Activated CD4-positive, alpha-beta T cell treated with anti-CD3 and anti-CD28 coated beads for 36 hours (primary cell): ENCODE results near the gene MYD88. TPM values are rescaled to one million over a fixed set of nuclear protein-coding genes. Genes with fewer than 3 reads are reported as not detected.
A peak's percentile ranks its signal among the peaks of the same experiment; 100 is the strongest.

Source experiments
- ATAC-seq: fragments of 200-7000 bp; cut with Tn5 transposase; one replicate; pipeline ENCODE4 v1.10.0; 2021; ENCODE audit warnings: mild to moderate bottlenecking, moderate library complexity
- CTCF ChIA-PET: fragments of 350-600 bp; sonication (Branson Sonifier 250); formaldehyde crosslinking; loops from one replicate; lab custom pipeline; 2021; ENCODE audit warnings: antibody characterized with exemption; lab: Charles Lee
- POLR2A ChIA-PET: fragments of 350-600 bp; sonication (Branson Sonifier 250); formaldehyde crosslinking; loops from one replicate; lab custom pipeline; 2021; ENCODE audit warnings: antibody characterized with exemption, inconsistent platforms; lab: Charles Lee
- DNase-seq: peaks from one replicate; pipeline ENCODE4 v3.0.0-alpha.2; 2020
- H3K27ac Mint-ChIP-seq: one replicate; pipeline ENCODE4 v1.8.0; 2021; ENCODE audit warnings: mixed read lengths
- H3K27me3 Mint-ChIP-seq: one replicate; pipeline ENCODE4 v1.8.0; 2021; ENCODE audit warnings: mixed read lengths
- H3K36me3 Mint-ChIP-seq: one replicate; pipeline ENCODE4 v1.8.0; 2021; ENCODE audit warnings: low read depth, mixed read lengths
- H3K4me1 Mint-ChIP-seq: one replicate; pipeline ENCODE4 v1.8.0; 2021; ENCODE audit warnings: mixed read lengths
- H3K4me3 Mint-ChIP-seq: one replicate; pipeline ENCODE4 v1.8.0; 2021; ENCODE audit warnings: mild to moderate bottlenecking, moderate library complexity, mixed read lengths
- H3K9me3 Mint-ChIP-seq: one replicate; pipeline ENCODE4 v1.8.0; 2021; ENCODE audit warnings: low read depth, mixed read lengths
- intact Hi-C, 2 experiments: fragments of 100-400 bp; cut with DNase I in 1 of 2; cut with micrococcal nuclease in 1 of 2; formaldehyde crosslinking; loops; one replicate each; pipeline versions ENCODE4 v1.14.2 to v1.15.1; 2022 to 2024; cut with DNase I, micrococcal nuclease
- total RNA-seq, 2 experiments: library from RNA; stranded (reverse); gene quantifications; one replicate each; pipeline ENCODE4 v1.2.3, GENCODE V29; 2021

The MYD88 gene
- total RNA-seq, 2 experiments from 2014 or later, result 32.8 to 33.1 TPM

DNA sequence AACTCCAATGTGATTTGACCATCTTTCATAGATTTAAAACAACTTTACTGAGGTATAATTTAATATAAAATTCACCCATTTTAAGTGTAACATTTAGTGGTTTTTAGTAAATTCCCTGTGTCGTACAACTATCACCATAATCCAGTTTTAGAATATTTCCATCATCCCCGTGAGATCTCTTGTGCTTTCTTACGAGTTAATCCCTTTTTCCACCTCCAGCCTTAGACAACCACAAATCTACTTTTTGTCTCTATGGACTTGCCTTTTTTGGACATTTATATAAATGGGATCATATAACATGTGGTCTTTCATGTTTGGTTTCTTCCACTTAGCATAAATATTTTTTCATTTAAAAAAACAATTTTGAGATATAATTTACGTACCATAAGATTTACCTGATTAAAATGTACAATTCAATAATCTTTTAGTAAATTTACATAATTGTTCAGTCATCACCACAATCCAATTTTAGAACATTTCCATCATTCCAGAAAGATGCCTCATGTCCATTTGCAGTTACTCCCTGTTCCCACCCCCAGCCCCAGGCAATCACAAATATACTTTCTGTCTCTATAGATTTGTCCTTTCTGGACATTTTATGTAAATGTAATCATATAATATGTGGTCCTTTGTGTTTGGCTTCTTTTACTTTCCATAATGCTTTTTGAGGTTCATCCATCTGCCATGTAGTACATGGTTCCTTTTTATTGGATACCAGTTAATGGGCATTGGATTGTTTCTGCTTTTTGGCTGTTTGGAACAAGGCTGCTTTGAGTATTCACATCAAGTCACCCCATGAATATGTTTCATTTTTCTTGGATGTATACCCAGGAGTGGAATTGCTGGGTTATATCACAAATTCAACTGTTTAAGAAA is 29.9 kb downstream of the MYD88 start:
- Mint-ChIP-seq H3K4me1 (peaks cover 71% of the 10 kb centered on the region), H3K36me3 (peaks cover 16% of the 10 kb centered on the region), H3K27me3 (no peaks in the 10 kb centered on the region), H3K9me3 (no peaks in the 10 kb centered on the region), H3K27ac (no peak overlapping the region), H3K4me3 (peak overlapping the region; percentile 14)
- intact Hi-C loops, result loop anchor here (2.0 to 10.0 kb wide), 5 partner anchors 36 to 1096 kb away; partner anchors contain the start of genes DLEC1 (in 1 of the 2), EXOG (in 1 of the 2), SCN11A (in 1 of the 2) and WDR48 (in 1 of the 2)
- no peak for DNase-seq
- CTCF ChIA-PET, result no interaction called here
- no peak for ATAC-seq
- POLR2A ChIA-PET, result no interaction called here

DNA sequence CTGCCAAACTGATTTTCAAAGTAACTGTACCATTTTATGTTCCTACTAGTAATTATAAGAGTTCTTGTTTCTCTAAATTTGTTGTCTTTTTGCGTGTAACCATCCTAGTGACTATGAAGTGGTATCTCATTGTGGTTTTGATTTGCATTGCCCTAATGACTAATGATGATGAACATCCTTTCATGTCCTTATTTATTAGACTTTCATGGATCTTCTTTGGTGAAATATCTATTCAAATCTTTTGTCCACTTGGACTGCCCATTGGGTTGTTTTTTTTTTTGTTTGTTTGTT is 30.5 kb downstream of the MYD88 start:
- H3K9me3 Mint-ChIP-seq, result no peaks in the 10 kb centered on the region
- H3K4me1 Mint-ChIP-seq, result peaks cover 76% of the 10 kb centered on the region
- POLR2A ChIA-PET, result no interaction called here
- CTCF ChIA-PET, result no interaction called here
- H3K27me3 Mint-ChIP-seq, result no peaks in the 10 kb centered on the region
- no peak for ATAC-seq
- peaks cover 16% of the 10 kb centered on the region for H3K36me3 Mint-ChIP-seq
- intact Hi-C loops, result loop anchor here (2.0 to 10.0 kb wide), 5 partner anchors 36 to 1096 kb away; partner anchors contain the start of genes DLEC1 (in 1 of the 2), EXOG (in 1 of the 2), SCN11A (in 1 of the 2) and WDR48 (in 1 of the 2)
- H3K27ac Mint-ChIP-seq, result no peak overlapping the region
- no peak for DNase-seq
- peak overlapping the region; percentile 14 for H3K4me3 Mint-ChIP-seq

GRCh38 chr3:38170722-38171121 is 32.3 kb downstream of the MYD88 start:
- Mint-ChIP-seq H3K9me3 (no peaks in the 10 kb centered on the region), H3K27ac (no peak overlapping the region), H3K4me1 (peaks cover 84% of the 10 kb centered on the region), H3K4me3 (no peak overlapping the region), H3K27me3 (no peaks in the 10 kb centered on the region), H3K36me3 (peaks cover 16% of the 10 kb centered on the region)
- POLR2A ChIA-PET, result interaction anchor here (0.6 kb wide), 2 partner anchors 24 to 163 kb away, joined by 3 read pairs; no protein-coding TSS in a partner anchor
- intact Hi-C loops, result no loop called here
- CTCF ChIA-PET, result interaction anchor here (1.4 kb wide), 1 partner anchor 22 kb away, joined by 4 read pairs; no protein-coding TSS in a partner anchor
- DNase-seq (no peak), ATAC-seq (no peak)

GRCh38 chr3:38171622-38172021 is 33.2 kb downstream of the MYD88 start:
- no peaks in the 10 kb centered on the region for H3K9me3 Mint-ChIP-seq
- POLR2A ChIA-PET, result interaction anchor here (0.6 kb wide), 1 partner anchor 25 kb away, joined by 3 read pairs; no protein-coding TSS in a partner anchor
- DNase-seq (no peak), ATAC-seq (peak; percentile 10)
- no peak overlapping the region for H3K4me3 Mint-ChIP-seq
- H3K4me1 Mint-ChIP-seq, result peaks cover 82% of the 10 kb centered on the region
- intact Hi-C loops, result no loop called here
- H3K36me3 Mint-ChIP-seq, result peaks cover 12% of the 10 kb centered on the region
- CTCF ChIA-PET, result interaction anchor here (0.9 to 2.6 kb wide), 3 partner anchors 8 to 26 kb away, joined by 4 to 6 read pairs (median 4); no protein-coding TSS in a partner anchor
- no peak overlapping the region for H3K27ac Mint-ChIP-seq
- H3K27me3 Mint-ChIP-seq, result no peaks in the 10 kb centered on the region

DNA sequence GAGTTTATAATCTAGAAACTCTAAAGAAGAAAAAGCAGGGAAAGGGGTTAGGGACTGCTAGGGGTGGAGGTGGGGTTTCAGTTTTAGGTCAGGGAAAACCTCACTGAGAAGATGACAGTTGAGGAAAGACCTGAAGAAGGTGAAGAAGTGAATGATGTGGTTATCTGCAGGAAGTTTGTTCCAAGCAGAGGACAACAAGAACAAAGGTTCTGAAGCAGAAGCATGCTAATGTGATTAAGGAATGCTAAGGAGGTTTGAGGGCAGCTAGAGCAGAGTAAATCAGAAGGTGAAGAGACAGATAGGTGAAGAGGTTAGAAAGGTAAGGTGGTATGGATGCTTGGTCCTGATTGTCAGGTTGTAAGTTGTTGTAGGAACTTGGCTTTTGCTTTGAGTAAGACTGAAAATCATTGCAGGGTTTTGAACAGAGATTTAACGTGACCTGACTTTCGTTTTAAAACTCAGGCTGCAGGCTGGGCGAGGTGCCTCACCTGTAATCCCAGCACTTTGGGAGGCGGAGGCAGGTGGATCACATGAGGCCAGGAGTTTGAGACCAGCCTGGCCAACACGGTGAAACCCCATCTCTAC is 35.5 kb downstream of the MYD88 start:
- no peaks in the 10 kb centered on the region for H3K27me3 Mint-ChIP-seq
- H3K9me3 Mint-ChIP-seq, result no peaks in the 10 kb centered on the region
- peak; percentile 43 for ATAC-seq
- ChIA-PET CTCF (interaction anchor here (2.6 kb wide), 1 partner anchor 10 kb away, joined by 6 read pairs; no protein-coding TSS in a partner anchor), POLR2A (no interaction called here)
- peaks cover 8% of the 10 kb centered on the region for H3K36me3 Mint-ChIP-seq
- intact Hi-C loops, result no loop called here
- no peak overlapping the region for H3K4me3 Mint-ChIP-seq
- no peak overlapping the region for H3K27ac Mint-ChIP-seq
- peaks cover 63% of the 10 kb centered on the region for H3K4me1 Mint-ChIP-seq
- no peak for DNase-seq

DNA sequence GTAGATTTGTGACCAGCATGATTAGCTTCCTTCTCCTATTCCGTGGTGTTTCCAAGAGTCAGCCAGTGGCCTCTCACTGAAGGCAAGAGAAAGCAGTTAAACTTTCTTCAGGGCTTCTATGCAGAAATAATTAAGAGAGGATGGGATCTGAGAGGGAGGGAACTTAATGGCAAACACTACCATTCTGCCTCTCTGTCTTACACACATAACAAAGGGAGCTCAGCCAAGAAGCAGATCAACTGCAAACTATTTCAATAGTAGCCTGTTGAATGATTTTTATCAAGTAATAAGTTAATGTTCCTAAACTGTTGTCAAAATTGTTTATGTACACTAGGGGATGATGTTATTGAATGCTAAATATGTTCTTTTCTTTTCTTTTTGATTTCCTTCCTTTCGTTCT is 38.7 kb downstream of the MYD88 start:
- intact Hi-C loops, result no loop called here
- POLR2A ChIA-PET, result no interaction called here

DNA sequence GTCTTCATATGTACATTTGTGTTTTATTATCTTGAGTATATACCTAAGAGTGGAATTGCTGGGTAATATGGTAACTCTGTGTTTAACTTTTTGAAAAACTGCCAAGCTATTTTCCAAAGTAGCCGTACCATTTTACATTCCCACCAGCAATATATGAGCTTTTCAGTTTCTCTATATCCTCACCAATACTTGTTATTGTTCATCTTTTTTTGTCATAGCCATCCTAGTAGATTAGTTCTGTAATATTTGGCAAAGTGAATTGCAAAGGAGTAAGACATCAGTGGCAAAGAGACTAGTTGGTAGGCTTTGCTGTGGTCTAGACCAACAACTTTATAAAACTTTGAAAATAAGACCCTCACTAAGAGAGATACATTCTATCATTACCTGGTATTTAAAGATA is 48.3 kb downstream of the MYD88 start:
- Mint-ChIP-seq H3K4me3 (no peak overlapping the region), H3K36me3 (peaks cover 38% of the 10 kb centered on the region), H3K9me3 (peaks cover 2% of the 10 kb centered on the region), H3K27me3 (no peaks in the 10 kb centered on the region), H3K27ac (no peak overlapping the region), H3K4me1 (peaks cover 4% of the 10 kb centered on the region)
- DNase-seq (no peak), ATAC-seq (no peak)
- ChIA-PET CTCF (interaction anchor here (1.6 to 2.3 kb wide), 2 partner anchors 10 to 22 kb away, joined by 4 to 7 read pairs; partner anchors contain the start of gene OXSR1), POLR2A (no interaction called here)
- intact Hi-C loops, result no loop called here

More for the DNA sequence above, 38.7 kb downstream of the MYD88 start:
- Mint-ChIP-seq H3K4me3 (no peak overlapping the region), H3K36me3 (peaks cover 10% of the 10 kb centered on the region), H3K27ac (no peak overlapping the region), H3K9me3 (no peaks in the 10 kb centered on the region), H3K4me1 (peaks cover 37% of the 10 kb centered on the region), H3K27me3 (no peaks in the 10 kb centered on the region)
- CTCF ChIA-PET, result no interaction called here
- no peak for DNase-seq
- no peak for ATAC-seq

DNA sequence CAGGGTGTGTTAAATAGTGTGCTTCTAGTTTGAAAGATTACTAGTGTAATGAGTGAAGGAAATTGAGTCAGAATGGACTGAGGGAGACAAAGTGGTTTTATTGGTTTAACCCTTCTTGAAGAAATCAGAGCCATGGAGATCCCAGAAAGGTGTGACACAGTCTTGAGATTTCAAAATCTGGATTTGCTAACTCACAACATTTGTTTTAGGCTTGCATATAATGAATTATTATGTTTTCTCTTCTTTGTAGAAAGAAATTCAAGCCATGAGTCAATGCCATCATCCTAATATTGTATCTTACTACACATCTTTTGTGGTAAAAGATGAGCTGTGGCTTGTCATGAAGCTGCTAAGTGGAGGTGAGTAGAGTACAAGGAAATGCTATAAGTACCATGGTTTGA is 52.0 kb downstream of the MYD88 start:
- H3K9me3 Mint-ChIP-seq, result peaks cover 2% of the 10 kb centered on the region
- POLR2A ChIA-PET, result no interaction called here
- peaks cover 41% of the 10 kb centered on the region for H3K36me3 Mint-ChIP-seq
- CTCF ChIA-PET, result interaction anchor here (0.6 to 1.2 kb wide), 2 partner anchors 11 to 306 kb away, joined by 3 to 7 read pairs; partner anchors contain the start of gene EXOG
- peaks cover 4% of the 10 kb centered on the region for H3K4me1 Mint-ChIP-seq
- intact Hi-C loops, result no loop called here
- no peak overlapping the region for H3K4me3 Mint-ChIP-seq
- DNase-seq (no peak), ATAC-seq (peak; percentile 73)
- no peaks in the 10 kb centered on the region for H3K27me3 Mint-ChIP-seq
- H3K27ac Mint-ChIP-seq, result peak overlapping the region; percentile 34

Other genes starting within 250 kb of the MYD88 start
- gene VILL, start 147.9 kb upstream of the MYD88 start, total RNA-seq, result 10 to 100 TPM in 1 of 2 experiments, 1 to 10 TPM in 1; 9.2 to 12.1 TPM
- 10 to 100 TPM; 10.9 to 13.5 TPM for gene PLCD1, start 109.0 kb upstream of the MYD88 start, total RNA-seq
- gene DLEC1, start 99.5 kb upstream of the MYD88 start, total RNA-seq, result under 1 TPM; 0.19 to 0.46 TPM
- 10 to 100 TPM; 52.2 to 64.6 TPM for gene ACAA1, start 1.5 kb upstream of the MYD88 start, total RNA-seq
- 10 to 100 TPM; 53.7 to 56.0 TPM for gene OXSR1, start 26.9 kb downstream of the MYD88 start, total RNA-seq
- gene SLC22A13, start 127.2 kb downstream of the MYD88 start, total RNA-seq, result under 1 TPM; 0.21 TPM
- gene SLC22A14, start 143.6 kb downstream of the MYD88 start, total RNA-seq, result not detected
- 1 to 10 TPM; 5.0 to 5.3 TPM for gene XYLB, start 208.1 kb downstream of the MYD88 start, total RNA-seq